NT2/D1 (cell line): ENCODE measurements around the gene PDGFRB.

Experiments
- SUZ12 ChIP-seq: IDR thresholded peaks from 2 replicates; pipeline ENCODE4 v1.6.1; 2011; ENCODE audit not compliant: insufficient read length, insufficient read depth; ENCODE audit errors: extremely low read depth
- YY1 ChIP-seq: IDR thresholded peaks from 2 replicates; pipeline ENCODE4 v1.6.1; 2011; ENCODE audit not compliant: insufficient read length, insufficient read depth
- ZNF274 ChIP-seq: IDR thresholded peaks from 2 replicates; pipeline ENCODE4 v1.6.1; 2011; ENCODE audit warnings: mild to moderate bottlenecking, low read depth, low read length

GRCh38 chr5:150202501-150202900 is 46.9 kb upstream of the PDGFRB start:
- TF ChIP-seq YY1 (no peak), SUZ12 (no peak), ZNF274 (no peak)
